GM18873 (cell line): ENCODE measurements around the gene EMC10.

Experiments
- ATAC-seq: cut with Tn5 transposase; IDR thresholded peaks from one replicate; pipeline ENCODE4 v1.9.1; 2021; ENCODE audit warnings: mild to moderate bottlenecking, moderate library complexity, moderate number of reproducible peaks; ENCODE audit not compliant: unreplicated experiment, low FRiP score

The EMC10 gene

DNA sequence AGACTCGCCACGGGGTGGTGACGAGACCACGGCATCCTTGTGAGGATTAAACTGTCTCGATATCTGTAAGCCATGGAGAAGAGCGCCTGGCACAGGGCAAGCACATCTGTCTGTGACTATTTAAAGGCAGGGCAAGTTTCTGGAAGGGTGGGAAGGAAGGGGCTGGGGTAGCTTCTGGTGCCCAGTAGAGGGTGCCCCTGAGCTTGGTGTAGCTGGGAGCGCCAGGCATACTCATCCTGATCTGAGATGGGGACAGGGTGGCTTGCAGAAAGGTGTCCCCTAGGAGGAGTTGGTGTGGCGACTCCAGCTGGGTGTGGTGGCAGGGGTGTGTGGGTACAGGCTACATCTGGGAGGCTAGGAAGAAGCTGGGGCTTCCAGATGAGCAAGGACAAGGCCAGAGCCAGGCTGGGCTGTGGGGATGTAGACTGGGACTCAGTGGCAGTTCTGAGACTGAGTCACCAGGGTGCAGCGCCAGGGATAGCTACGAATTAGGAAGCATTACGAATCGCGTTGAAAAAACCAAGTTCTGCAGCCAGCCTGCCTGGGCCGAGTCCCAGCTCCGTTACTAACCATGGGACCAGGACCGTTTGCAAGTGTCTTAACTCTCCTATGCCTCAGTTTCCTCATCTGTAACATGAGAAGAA lies 60.5 kb downstream of the EMC10 start:
- ATAC-seq, result no peak

DNA sequence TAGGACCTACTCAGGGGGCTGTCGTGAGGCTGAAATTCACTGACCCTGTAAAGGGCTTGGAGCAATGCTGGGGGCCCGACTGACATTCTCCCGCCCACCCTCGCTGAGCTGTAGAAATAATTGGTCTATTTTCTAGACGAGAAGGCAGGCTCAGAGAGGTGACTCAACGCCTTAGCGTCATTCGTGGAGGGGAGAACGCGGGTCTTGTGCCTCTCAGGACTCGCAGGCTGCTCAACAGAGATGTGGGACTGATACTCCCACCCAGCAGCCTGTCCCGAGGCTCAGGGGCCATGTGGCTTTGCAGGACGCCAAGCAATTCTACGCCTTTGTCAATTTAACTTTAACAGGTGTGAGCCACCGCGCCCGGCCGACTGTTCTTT lies 61.0 kb downstream of the EMC10 start:
- no peak for ATAC-seq

DNA sequence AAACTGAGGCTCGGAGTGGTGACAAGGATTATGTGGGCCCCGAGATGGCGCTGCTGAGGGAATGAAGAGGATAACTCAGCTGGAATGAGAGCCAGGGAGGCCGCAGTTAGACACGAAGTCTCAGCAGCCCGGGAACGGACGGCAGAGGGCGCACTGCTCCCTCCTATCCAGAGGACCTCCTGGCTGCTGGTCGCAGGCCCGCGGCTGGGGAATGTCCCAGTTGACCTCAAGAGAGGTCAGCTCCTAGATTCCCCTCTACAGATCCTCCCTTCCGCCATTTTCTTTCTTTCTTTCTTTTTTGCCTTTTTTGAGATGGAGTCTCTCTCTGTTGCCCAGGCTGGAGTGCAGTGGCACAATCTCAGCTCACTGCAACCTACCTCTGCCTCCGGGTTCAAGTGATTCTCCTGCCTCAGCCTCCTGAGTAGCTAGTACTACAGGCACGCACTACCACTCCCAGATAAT lies 61.5 kb downstream of the EMC10 start:
- no peak for ATAC-seq
